Kidney epithelial cell (primary cell): Measurements from ENCODE around the gene PLD2. TPM values are rescaled to one million over a fixed set of nuclear protein-coding genes. Genes with fewer than 3 reads are reported as not detected.

Experiments
- DNase-seq: peaks from one replicate; pipeline ENCODE4 v3.0.0-alpha.2; 2010; ENCODE audit warnings: low read depth
- H3K27me3 ChIP-seq: 2 replicates; pipeline ENCODE4 v1.6.0; 2011; ENCODE audit warnings: low read length; ENCODE audit not compliant: control insufficient read depth, insufficient read depth
- H3K36me3 ChIP-seq: 2 replicates; pipeline ENCODE4 v1.5.1; 2011; ENCODE audit warnings: low read length; ENCODE audit not compliant: control insufficient read depth, insufficient read depth
- H3K4me3 ChIP-seq: 2 replicates; pipeline ENCODE4 v1.5.1; 2011; ENCODE audit warnings: low read depth, mild to moderate bottlenecking, control low read depth, low read length
- CTCF ChIP-seq: IDR thresholded peaks from 2 replicates; pipeline ENCODE4 v1.5.1; 2011; ENCODE audit warnings: mild to moderate bottlenecking, moderate library complexity, low read length, control low read depth, inconsistent platforms; ENCODE audit not compliant: insufficient read depth, poor library complexity, severe bottlenecking
- total RNA-seq: library from RNA; depleted of rRNA; stranded (reverse); fragments of >200 nt; gene quantifications from 2 replicates; pipeline ENCODE4 v1.2.3, GENCODE V29; 2015

The PLD2 gene
- total RNA-seq, 1 donor from 2014 or later: 17.4 TPM

- DNase-seq: no peak
- H3K27me3 ChIP-seq: no peaks in the 10 kb centered on the region
- H3K36me3 ChIP-seq: no peaks in the 10 kb centered on the region
- no peak for TF ChIP-seq CTCF
- no peak overlapping the region for H3K4me3 ChIP-seq
Measured at GRCh38 chr17:4837471-4838308, 30.7 kb downstream of the PLD2 start.

- no peak for TF ChIP-seq CTCF
- H3K4me3 ChIP-seq: no peak overlapping the region
- no peaks in the 10 kb centered on the region for H3K36me3 ChIP-seq
- no peaks in the 10 kb centered on the region for H3K27me3 ChIP-seq
- no peak for DNase-seq
Measured at GRCh38 chr17:4838309-4838785, 31.4 kb downstream of the PLD2 start.

- Histone ChIP-seq H3K4me3 (no peak overlapping the region), H3K27me3 (no peaks in the 10 kb centered on the region), H3K36me3 (no peaks in the 10 kb centered on the region)
- TF ChIP-seq CTCF: no peak
- DNase-seq: no peak
Measured at GRCh38 chr17:4839221-4839620, 32.3 kb downstream of the PLD2 start.

GRCh38 chr17:4839965-4840892 lies 33.3 kb downstream of the PLD2 start:
- H3K27me3 ChIP-seq: no peaks in the 10 kb centered on the region
- no peaks in the 10 kb centered on the region for H3K36me3 ChIP-seq
- no peak for TF ChIP-seq CTCF
- no peak overlapping the region for H3K4me3 ChIP-seq
- DNase-seq: no peak

GRCh38 chr17:4840893-4841242 lies 33.9 kb downstream of the PLD2 start:
- H3K36me3 ChIP-seq: no peaks in the 10 kb centered on the region
- DNase-seq: no peak
- no peak overlapping the region for H3K4me3 ChIP-seq
- H3K27me3 ChIP-seq: no peaks in the 10 kb centered on the region
- no peak for TF ChIP-seq CTCF
